Trophoblast cell (in vitro differentiated cells and primary cell): ENCODE results near the gene MXD4.

ENCODE experiments used
- DNase-seq, 2 donors: peaks; one replicate each; pipeline ENCODE4 v3.0.0-alpha.2; 2016
- H2AFZ ChIP-seq: 2 replicates; pipeline ENCODE4 v1.6.1; 2013; ENCODE audit warnings: low read length, moderate library complexity, mild to moderate bottlenecking; ENCODE audit not compliant: insufficient read depth, poor library complexity
- H2AK5ac ChIP-seq: 2 replicates; pipeline ENCODE4 v1.6.1; 2013; ENCODE audit warnings: mild to moderate bottlenecking, low read length
- H2BK120ac ChIP-seq: 2 replicates; pipeline ENCODE4 v1.6.1; 2013; ENCODE audit warnings: low read length, mild to moderate bottlenecking, moderate library complexity; ENCODE audit not compliant: insufficient read depth, poor library complexity
- H2BK12ac ChIP-seq: 2 replicates; pipeline ENCODE4 v1.6.1; 2013; ENCODE audit warnings: mild to moderate bottlenecking, low read length, moderate library complexity
- H2BK5ac ChIP-seq: 2 replicates; pipeline ENCODE4 v1.6.1; 2013; ENCODE audit warnings: low read length, low read depth, moderate library complexity, mild to moderate bottlenecking; ENCODE audit not compliant: poor library complexity
- H3K14ac ChIP-seq: 2 replicates; pipeline ENCODE4 v1.6.1; 2013; ENCODE audit warnings: mild to moderate bottlenecking, low read length
- H3K18ac ChIP-seq: 2 replicates; pipeline ENCODE4 v1.6.1; 2013; ENCODE audit warnings: mild to moderate bottlenecking, low read length
- H3K23ac ChIP-seq: 2 replicates; pipeline ENCODE4 v1.6.1; 2013; ENCODE audit warnings: low read length
- H3K27ac ChIP-seq: 2 replicates; pipeline ENCODE4 v1.5.1; 2013; ENCODE audit warnings: low read depth, mild to moderate bottlenecking, inconsistent platforms, low read length, moderate library complexity
- H3K27me3 ChIP-seq: 2 replicates; pipeline ENCODE4 v1.6.1; 2013; ENCODE audit warnings: inconsistent platforms, mild to moderate bottlenecking, low read length, moderate library complexity; ENCODE audit not compliant: insufficient read depth
- H3K36me3 ChIP-seq, 2 experiments: 1 replicate in 1 of 2; 2 replicates in 1 of 2; pipeline ENCODE4 v1.6.1; 2013; ENCODE audit warnings: low read length in 2 of 2, mild to moderate bottlenecking in 2 of 2, moderate library complexity in 1 of 2; ENCODE audit not compliant: insufficient read depth in 2 of 2, control insufficient read depth in 1 of 2
- H3K4ac ChIP-seq: 2 replicates; pipeline ENCODE4 v1.6.1; 2013; ENCODE audit warnings: low read depth, mild to moderate bottlenecking, low read length, moderate library complexity
- H3K4me1 ChIP-seq, 2 experiments: 1 replicate in 1 of 2; 2 replicates in 1 of 2; pipeline ENCODE4 v1.6.1; 2013; ENCODE audit warnings: low read length in 2 of 2, mild to moderate bottlenecking in 2 of 2, moderate library complexity in 1 of 2; ENCODE audit not compliant: insufficient read depth in 2 of 2, control insufficient read depth in 1 of 2
- H3K4me2 ChIP-seq: 2 replicates; pipeline ENCODE4 v1.6.1; 2013; ENCODE audit warnings: inconsistent platforms, mild to moderate bottlenecking, low read length, moderate library complexity
- H3K4me3 ChIP-seq: 2 replicates; pipeline ENCODE4 v1.5.1; 2013; ENCODE audit warnings: mild to moderate bottlenecking, low read depth, low read length, inconsistent platforms
- H3K79me1 ChIP-seq: one replicate; pipeline ENCODE4 v1.6.1; 2013; ENCODE audit warnings: low read length
- H3K79me2 ChIP-seq: 2 replicates; pipeline ENCODE4 v1.6.1; 2013; ENCODE audit warnings: low read length, mild to moderate bottlenecking; ENCODE audit not compliant: control insufficient read depth, insufficient read depth, poor library complexity
- H3K9ac ChIP-seq: 2 replicates; pipeline ENCODE4 v1.6.1; 2013; ENCODE audit warnings: mild to moderate bottlenecking, low read length
- H3K9me3 ChIP-seq: 2 replicates; pipeline ENCODE4 v1.6.1; 2013; ENCODE audit warnings: low read depth, mild to moderate bottlenecking, control low read depth, inconsistent platforms, low read length; ENCODE audit not compliant: insufficient read depth
- H4K12ac ChIP-seq: 2 replicates; pipeline ENCODE4 v1.6.1; 2013; ENCODE audit warnings: low read depth, mild to moderate bottlenecking, low read length, moderate library complexity
- H4K8ac ChIP-seq: 2 replicates; pipeline ENCODE4 v1.6.1; 2013; ENCODE audit warnings: low read depth, mild to moderate bottlenecking, low read length, moderate library complexity
- H4K91ac ChIP-seq: one replicate; pipeline ENCODE4 v1.6.1; 2013; ENCODE audit warnings: low read depth, mild to moderate bottlenecking, low read length, moderate library complexity
- WGBS: extraction: QIAGEN DNeasy Blood & Tissue Kit; methylation state at CpG from one replicate; pipeline ENCODE4 v1.1.7; 2013; ENCODE audit warnings: missing lambda C conversion rate; ENCODE audit not compliant: insufficient read length, insufficient coverage; ENCODE audit errors: extremely low coverage; 5-methylcytosine and 5-hydroxymethylcytosine counted together

Gene MXD4

GRCh38 chr4:2295500-2295899 lies 33.6 kb upstream of the MXD4 start:
- Histone ChIP-seq H2BK120ac (no peak overlapping the region), H3K27me3 (no peaks in the 10 kb centered on the region), H2BK12ac (no peak overlapping the region), H4K12ac (no peak overlapping the region), H3K14ac (no peak overlapping the region), H3K36me3 (no peaks in the 10 kb centered on the region), H3K4me3 (no peak overlapping the region), H3K23ac (no peak overlapping the region), H2AFZ (no peak overlapping the region), H3K4me1 (no peaks in the 10 kb centered on the region), H3K18ac (no peak overlapping the region), H4K8ac (no peak overlapping the region), H4K91ac (no peak overlapping the region), H3K4ac (no peak overlapping the region), H3K27ac (no peak overlapping the region), H2BK5ac (no peak overlapping the region), H3K79me1 (no peaks in the 10 kb centered on the region), H3K4me2 (no peak overlapping the region), H3K9ac (no peak overlapping the region), H3K9me3 (peaks cover 2% of the 10 kb centered on the region), H2AK5ac (no peak overlapping the region), H3K79me2 (no peaks in the 10 kb centered on the region)
- no CpG with 5 or more reads among the region's 9 CpGs for WGBS
- DNase-seq = no peak

DNA sequence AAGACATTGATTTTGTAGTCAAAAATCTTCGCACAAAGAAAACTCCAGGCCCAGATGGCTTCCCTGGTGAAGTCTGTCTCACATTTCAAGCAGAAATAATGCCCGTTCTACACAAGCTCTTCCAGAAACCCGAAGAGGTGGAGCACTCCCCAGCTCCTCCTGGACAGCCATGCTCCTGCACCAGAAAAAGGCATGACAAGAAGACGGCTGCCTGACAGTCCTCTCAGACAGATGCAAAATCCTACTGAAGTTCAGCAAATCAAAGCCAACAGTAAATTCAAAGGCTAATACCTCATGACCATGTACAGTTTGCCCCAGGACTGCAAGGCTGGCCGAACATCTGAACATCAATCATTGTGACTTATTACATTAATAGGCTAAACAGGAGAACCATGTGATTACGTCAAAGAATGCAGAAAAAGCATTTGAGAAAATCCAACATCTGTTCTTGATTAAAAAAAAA lies 30.8 kb upstream of the MXD4 start:
- H4K8ac ChIP-seq = no peak overlapping the region
- no peak overlapping the region for H4K91ac ChIP-seq
- H2AK5ac ChIP-seq = no peak overlapping the region
- no peak overlapping the region for H4K12ac ChIP-seq
- H3K9ac ChIP-seq = no peak overlapping the region
- no CpG with 5 or more reads among the region's 6 CpGs for WGBS
- H3K23ac ChIP-seq = no peak overlapping the region
- H2BK12ac ChIP-seq = no peak overlapping the region
- DNase-seq = no peak
- H3K27ac ChIP-seq = no peak overlapping the region
- no peaks in the 10 kb centered on the region for H3K9me3 ChIP-seq
- no peaks in the 10 kb centered on the region for H3K36me3 ChIP-seq
- no peaks in the 10 kb centered on the region for H3K79me2 ChIP-seq
- no peak overlapping the region for H3K4me2 ChIP-seq
- H2BK120ac ChIP-seq = no peak overlapping the region
- H3K4me1 ChIP-seq = no peaks in the 10 kb centered on the region
- no peaks in the 10 kb centered on the region for H3K79me1 ChIP-seq
- no peak overlapping the region for H3K18ac ChIP-seq
- H3K4ac ChIP-seq = no peak overlapping the region
- H3K14ac ChIP-seq = no peak overlapping the region
- H3K27me3 ChIP-seq = no peaks in the 10 kb centered on the region
- H2BK5ac ChIP-seq = no peak overlapping the region
- H2AFZ ChIP-seq = no peak overlapping the region
- H3K4me3 ChIP-seq = no peak overlapping the region

DNA sequence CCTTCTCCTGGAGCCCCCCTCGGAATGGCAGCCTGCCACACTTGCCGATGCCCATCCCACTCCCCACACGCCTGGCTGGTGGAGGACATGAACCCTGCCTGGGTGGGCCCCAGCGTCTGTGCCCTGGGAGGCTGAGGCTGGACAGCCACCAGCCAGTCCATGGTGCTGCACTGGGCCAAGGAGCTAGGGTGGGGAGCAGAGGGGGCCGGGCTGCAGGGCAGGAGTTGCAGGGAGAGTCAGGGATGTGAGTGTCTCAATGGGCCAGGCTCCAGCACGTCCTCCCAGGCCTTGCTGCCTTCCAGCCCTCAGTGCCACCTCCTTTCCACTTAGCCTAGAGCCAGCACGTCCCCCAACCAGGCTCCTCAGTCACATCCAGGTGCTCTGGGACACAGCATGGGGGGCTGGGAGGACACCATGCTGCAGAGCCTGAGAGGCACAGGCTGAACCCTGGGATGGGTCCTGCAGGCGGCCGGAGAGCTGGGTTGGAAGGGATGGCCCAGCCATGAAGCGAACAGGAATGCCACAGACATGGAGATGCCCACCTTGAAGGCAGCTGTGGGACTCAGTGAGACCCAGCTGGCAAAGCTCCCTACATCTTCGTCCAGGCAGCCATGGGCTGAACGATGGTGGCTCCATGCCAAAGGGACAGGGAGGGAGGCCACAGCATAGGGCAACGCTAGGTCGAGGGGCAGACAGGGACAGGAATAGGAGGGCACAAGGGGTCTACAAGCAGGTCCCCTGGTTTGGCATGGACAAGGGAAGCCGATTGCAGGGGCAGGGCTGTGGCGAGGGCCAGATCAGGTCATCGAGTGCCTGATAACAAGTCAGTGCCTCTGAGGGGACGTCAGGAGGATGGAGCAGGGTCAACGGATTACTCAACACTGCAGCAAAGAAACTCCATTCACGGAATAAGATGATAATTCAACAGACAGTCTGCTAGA lies 30.1 kb upstream of the MXD4 start:
- H3K9ac ChIP-seq = no peak overlapping the region
- H2BK5ac ChIP-seq = no peak overlapping the region
- H3K14ac ChIP-seq = no peak overlapping the region
- no peak overlapping the region for H3K18ac ChIP-seq
- H3K23ac ChIP-seq = no peak overlapping the region
- H2BK120ac ChIP-seq = no peak overlapping the region
- H3K4me3 ChIP-seq = no peak overlapping the region
- no peaks in the 10 kb centered on the region for H3K79me2 ChIP-seq
- H3K27me3 ChIP-seq = no peaks in the 10 kb centered on the region
- no peak overlapping the region for H2BK12ac ChIP-seq
- H3K27ac ChIP-seq = no peak overlapping the region
- no peak overlapping the region for H4K91ac ChIP-seq
- H3K79me1 ChIP-seq = no peaks in the 10 kb centered on the region
- no peaks in the 10 kb centered on the region for H3K9me3 ChIP-seq
- H3K4me1 ChIP-seq = no peaks in the 10 kb centered on the region
- H2AK5ac ChIP-seq = no peak overlapping the region
- no peak overlapping the region for H4K8ac ChIP-seq
- H4K12ac ChIP-seq = no peak overlapping the region
- WGBS = no CpG with 5 or more reads among the region's 20 CpGs
- H3K4ac ChIP-seq = no peak overlapping the region
- H3K4me2 ChIP-seq = no peak overlapping the region
- H2AFZ ChIP-seq = no peak overlapping the region
- no peaks in the 10 kb centered on the region for H3K36me3 ChIP-seq
- no peak for DNase-seq

DNA sequence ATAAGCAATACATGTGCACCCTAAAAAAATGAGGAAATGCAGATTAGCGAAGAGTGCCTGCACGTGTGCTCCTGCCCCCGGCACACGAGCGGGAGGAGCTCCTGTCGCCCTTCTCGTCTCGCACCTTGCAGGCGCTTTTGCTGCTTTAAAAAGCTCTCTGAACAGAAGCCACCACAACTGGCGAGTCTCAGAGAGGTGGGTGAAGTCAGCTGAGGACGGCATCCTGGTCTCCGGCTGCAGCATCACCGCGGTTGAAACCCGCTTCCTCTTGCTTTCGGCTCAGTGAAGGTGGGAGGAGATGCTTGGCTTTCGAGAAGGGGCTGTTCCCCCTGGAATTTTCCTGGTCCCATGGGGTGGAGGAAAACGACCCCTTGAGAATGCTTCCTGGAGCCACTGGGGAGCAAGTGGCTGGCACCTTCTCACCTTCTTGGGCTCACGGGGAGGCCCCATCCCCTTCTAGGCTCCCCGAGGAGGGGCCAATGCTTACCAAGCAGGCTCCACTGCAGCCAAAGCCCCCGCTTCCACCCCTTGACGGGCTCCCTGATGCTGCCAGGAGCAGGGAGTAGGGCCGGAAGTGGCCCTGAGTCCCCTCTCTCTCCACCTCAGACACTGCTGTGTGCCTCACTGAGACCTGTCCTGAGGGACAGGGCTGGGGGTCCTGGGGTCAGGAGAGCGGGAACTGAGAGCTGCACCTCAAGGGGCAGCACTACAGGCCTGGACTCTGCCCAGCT lies 29.2 kb upstream of the MXD4 start:
- Histone ChIP-seq H4K91ac (no peak overlapping the region), H3K9me3 (no peaks in the 10 kb centered on the region), H3K4me2 (no peak overlapping the region), H3K23ac (no peak overlapping the region), H2BK12ac (no peak overlapping the region), H2BK120ac (no peak overlapping the region), H3K9ac (no peak overlapping the region), H2BK5ac (no peak overlapping the region), H4K12ac (no peak overlapping the region), H4K8ac (no peak overlapping the region), H3K4ac (no peak overlapping the region), H3K27ac (no peak overlapping the region), H3K4me3 (no peak overlapping the region), H2AK5ac (no peak overlapping the region), H3K4me1 (no peaks in the 10 kb centered on the region), H3K18ac (no peak overlapping the region), H2AFZ (no peak overlapping the region), H3K36me3 (no peaks in the 10 kb centered on the region), H3K79me2 (no peaks in the 10 kb centered on the region), H3K27me3 (no peaks in the 10 kb centered on the region), H3K14ac (no peak overlapping the region), H3K79me1 (no peaks in the 10 kb centered on the region)
- WGBS = no CpG with 5 or more reads among the region's 24 CpGs
- no peak for DNase-seq
